Tibial nerve (tissue), 4 donors: ENCODE results near the gene TUBGCP2. TPM values are rescaled to one million over a fixed set of nuclear protein-coding genes. Genes with fewer than 3 reads are reported as not detected.
"Not testable (repeated sequence)": the region's sequence is repeated elsewhere in the genome, so short reads cannot be mapped to it uniquely, and the experiment has no call there.

Experiments
- DNase-seq, 2 donors: peaks; one replicate each; pipeline ENCODE4 v3.0.0-alpha.2; 2019; ENCODE audit warnings: low spot score in 2 of 2
- H3K27ac ChIP-seq, 4 donors: fragments of 200-600 bp; sonication (generic) in 3 of 4; one replicate each; pipeline ENCODE4 v1.5.1; 2017 to 2019; ENCODE audit warnings: mild to moderate bottlenecking in 1 of 4
- H3K27me3 ChIP-seq, 2 donors: fragments of 200-600 bp; sonication (generic) in 1 of 2; one replicate each; pipeline versions ENCODE4 v1.5.1 to v1.6.0; 2017 to 2019
- H3K36me3 ChIP-seq, 3 donors: fragments of 200-600 bp; sonication (generic); one replicate each; pipeline ENCODE4 v1.5.1; 2018 to 2019
- H3K4me1 ChIP-seq, 4 donors: fragments of 200-600 bp; sonication (generic) in 3 of 4; one replicate each; pipeline ENCODE4 v1.5.1; 2017 to 2019
- H3K4me3 ChIP-seq, 4 donors: fragments of 200-600 bp; sonication (generic) in 3 of 4; one replicate each; pipeline ENCODE4 v1.5.1; 2017 to 2019; ENCODE audit warnings: mild to moderate bottlenecking in 1 of 4, moderate library complexity in 1 of 4
- H3K9me3 ChIP-seq, 4 donors: fragments of 200-600 bp; sonication (generic) in 3 of 4; one replicate each; pipeline ENCODE4 v1.5.1; 2017 to 2019
- EP300 ChIP-seq, 2 donors: sonication (generic); formaldehyde crosslinking; IDR thresholded peaks; one replicate each; pipeline ENCODE4 v1.6.1; 2017; ENCODE audit warnings: antibody characterized with exemption in 2 of 2, mild to moderate bottlenecking in 1 of 2
- POLR2A ChIP-seq, 2 donors: fragments of 450-650 bp; IDR thresholded peaks; one replicate each; pipeline ENCODE4 v1.6.1; 2017; ENCODE audit warnings: antibody characterized with exemption in 2 of 2, mild to moderate bottlenecking in 2 of 2, moderate library complexity in 2 of 2
- WGBS, 2 donors: methylation state at CpG; one replicate each; pipeline ENCODE4 v1.1.5; 2018; 5-methylcytosine and 5-hydroxymethylcytosine counted together
- total RNA-seq, 4 donors: library from RNA; depleted of rRNA; stranded (reverse); fragments of >200 nt; gene quantifications; one replicate each; pipeline ENCODE4 v1.1.0, GENCODE V29; 2016
- TF ChIP-seq, protein P1 (sequence below), 5 experiments: fragments of 200-600 bp in 3 of 5; fragments of 450-650 bp in 2 of 5; sonication (generic) in 3 of 5; IDR thresholded peaks; one replicate each; pipeline ENCODE4 v1.5.1; 2016 to 2019; ENCODE audit warnings: antibody characterized with exemption in 5 of 5, mild to moderate bottlenecking in 3 of 5, moderate library complexity in 2 of 5

The TUBGCP2 gene
- total RNA-seq, 4 donors from 2014 or later = 35.8 to 73.5 (median 45.7) TPM

DNA sequence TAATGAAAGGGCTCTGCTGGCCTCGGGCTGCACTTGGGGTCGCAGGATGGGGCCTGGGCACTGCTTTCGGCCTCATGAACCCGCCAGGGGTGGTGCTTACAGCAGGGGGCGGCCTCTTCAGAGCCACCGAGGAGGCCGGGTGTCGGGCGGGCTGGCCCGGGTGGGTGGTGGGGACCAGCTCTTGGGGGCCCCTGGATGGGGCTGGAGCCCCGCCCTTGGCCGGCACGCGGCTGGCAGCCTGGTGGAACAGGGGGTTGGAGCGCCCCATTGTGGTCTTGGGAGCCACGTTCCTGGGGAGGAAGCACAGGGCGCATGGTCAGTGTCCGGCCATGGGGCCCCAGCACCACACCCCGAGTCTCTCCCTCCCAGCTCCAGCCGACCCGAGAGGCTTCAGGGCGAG lies 40.8 kb downstream of the TUBGCP2 start:
- no peak for DNase-seq
- no peaks in the 10 kb centered on the region for H3K27me3 ChIP-seq
- TF ChIP-seq POLR2A (IDR thresholded peaks at IDR 0.05) (no peak), EP300 (IDR thresholded peaks at IDR 0.05) (no peak)
- TF ChIP-seq, protein P1, sequence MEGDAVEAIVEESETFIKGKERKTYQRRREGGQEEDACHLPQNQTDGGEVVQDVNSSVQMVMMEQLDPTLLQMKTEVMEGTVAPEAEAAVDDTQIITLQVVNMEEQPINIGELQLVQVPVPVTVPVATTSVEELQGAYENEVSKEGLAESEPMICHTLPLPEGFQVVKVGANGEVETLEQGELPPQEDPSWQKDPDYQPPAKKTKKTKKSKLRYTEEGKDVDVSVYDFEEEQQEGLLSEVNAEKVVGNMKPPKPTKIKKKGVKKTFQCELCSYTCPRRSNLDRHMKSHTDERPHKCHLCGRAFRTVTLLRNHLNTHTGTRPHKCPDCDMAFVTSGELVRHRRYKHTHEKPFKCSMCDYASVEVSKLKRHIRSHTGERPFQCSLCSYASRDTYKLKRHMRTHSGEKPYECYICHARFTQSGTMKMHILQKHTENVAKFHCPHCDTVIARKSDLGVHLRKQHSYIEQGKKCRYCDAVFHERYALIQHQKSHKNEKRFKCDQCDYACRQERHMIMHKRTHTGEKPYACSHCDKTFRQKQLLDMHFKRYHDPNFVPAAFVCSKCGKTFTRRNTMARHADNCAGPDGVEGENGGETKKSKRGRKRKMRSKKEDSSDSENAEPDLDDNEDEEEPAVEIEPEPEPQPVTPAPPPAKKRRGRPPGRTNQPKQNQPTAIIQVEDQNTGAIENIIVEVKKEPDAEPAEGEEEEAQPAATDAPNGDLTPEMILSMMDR (IDR thresholded peaks at IDR 0.05) = no peak
- H3K27ac ChIP-seq = no peak overlapping the region
- H3K4me3 ChIP-seq = no peak overlapping the region
- peaks cover 0 to 7% (median 3%) of the 10 kb centered on the region in 4 donors for H3K4me1 ChIP-seq
- WGBS, 2 donors = 80 to 82% methylated on average over 6 to 20 of the region's 22 CpGs
- no peaks in the 10 kb centered on the region for H3K9me3 ChIP-seq
- H3K36me3 ChIP-seq = peaks cover 0 to 63% (median 0%) of the 10 kb centered on the region in 3 donors

DNA sequence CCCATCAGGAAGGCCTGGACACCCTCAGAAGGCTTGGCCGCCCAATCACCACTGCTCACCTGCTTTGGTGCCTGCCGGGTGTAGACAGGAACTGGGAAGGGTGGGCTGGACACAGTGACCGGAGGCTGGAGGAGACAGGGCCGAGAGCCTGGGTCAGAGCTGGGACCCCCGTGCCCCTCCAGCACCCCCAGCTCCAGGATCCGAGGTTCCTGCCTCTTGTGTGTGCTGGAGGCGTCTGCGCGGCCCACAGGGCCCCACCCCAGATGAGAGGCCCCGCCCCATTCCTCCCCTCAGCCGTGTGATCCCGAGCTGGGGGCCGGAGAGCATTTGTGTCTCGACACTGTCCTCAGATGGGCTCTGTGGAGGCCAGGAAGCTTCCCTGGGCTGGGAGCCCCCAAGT lies 41.4 kb downstream of the TUBGCP2 start:
- Histone ChIP-seq H3K27me3 (no peaks in the 10 kb centered on the region), H3K27ac (no peak overlapping the region), H3K4me1 (peaks cover 0 to 12% (median 5%) of the 10 kb centered on the region in 4 donors), H3K9me3 (no peaks in the 10 kb centered on the region), H3K4me3 (no peak overlapping the region), H3K36me3 (peaks cover 0 to 58% (median 0%) of the 10 kb centered on the region in 3 donors)
- TF ChIP-seq, protein P1 (IDR thresholded peaks at IDR 0.05) = no peak
- TF ChIP-seq EP300 (IDR thresholded peaks at IDR 0.05) = no peak
- TF ChIP-seq POLR2A (IDR thresholded peaks at IDR 0.05) = no peak
- no peak for DNase-seq
- WGBS, 2 donors = 72 to 79% methylated on average over 8 to 14 of the region's 14 CpGs

DNA sequence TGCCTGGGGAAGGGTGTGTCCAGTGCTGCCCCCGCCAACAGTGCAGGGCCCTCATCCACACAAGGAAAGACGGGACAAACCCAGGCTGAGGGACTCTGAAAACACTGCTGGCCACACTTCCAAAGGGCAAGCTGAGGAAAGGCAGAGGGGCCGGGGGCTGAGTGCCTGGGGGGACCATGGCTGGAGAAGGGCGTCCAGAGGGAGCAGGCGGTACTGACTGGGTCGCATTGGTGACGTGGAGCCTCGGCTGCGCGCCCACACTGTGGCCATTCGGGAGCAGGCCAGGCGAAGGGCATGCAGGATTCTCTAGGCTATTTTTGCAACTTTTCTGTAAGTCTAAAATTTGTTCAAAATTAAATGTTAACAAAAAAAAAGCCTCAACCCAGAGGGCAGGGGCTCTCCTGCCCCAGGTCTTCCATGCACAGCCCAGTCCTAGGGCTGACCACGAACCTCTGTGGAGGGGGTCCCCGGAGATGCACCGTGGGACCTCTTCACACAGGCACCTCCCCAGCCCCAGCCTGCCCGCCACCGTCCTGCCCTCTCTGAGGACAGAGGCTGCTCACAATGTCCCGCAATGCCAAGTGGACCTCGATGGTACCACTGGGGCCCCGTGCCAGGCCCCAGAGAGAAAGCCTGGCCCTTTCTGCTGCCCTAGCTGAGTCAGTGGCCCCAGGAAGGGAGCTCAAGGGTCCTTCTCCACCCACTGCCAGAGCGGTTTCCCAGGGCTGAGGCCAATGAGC lies 42.4 kb downstream of the TUBGCP2 start:
- peaks cover 0 to 18% (median 8%) of the 10 kb centered on the region in 4 donors for H3K4me1 ChIP-seq
- H3K4me3 ChIP-seq = no peak overlapping the region
- no peaks in the 10 kb centered on the region for H3K9me3 ChIP-seq
- 82 to 85% methylated on average over 17 to 21 of the region's 21 CpGs for WGBS, 2 donors
- peaks cover 0 to 47% (median 0%) of the 10 kb centered on the region in 3 donors for H3K36me3 ChIP-seq
- no peaks in the 10 kb centered on the region for H3K27me3 ChIP-seq
- DNase-seq = no peak
- H3K27ac ChIP-seq = no peak overlapping the region
- no peak for TF ChIP-seq EP300 (IDR thresholded peaks at IDR 0.05)
- no peak for TF ChIP-seq POLR2A (IDR thresholded peaks at IDR 0.05)
- TF ChIP-seq, protein P1 (IDR thresholded peaks at IDR 0.05) = no peak

DNA sequence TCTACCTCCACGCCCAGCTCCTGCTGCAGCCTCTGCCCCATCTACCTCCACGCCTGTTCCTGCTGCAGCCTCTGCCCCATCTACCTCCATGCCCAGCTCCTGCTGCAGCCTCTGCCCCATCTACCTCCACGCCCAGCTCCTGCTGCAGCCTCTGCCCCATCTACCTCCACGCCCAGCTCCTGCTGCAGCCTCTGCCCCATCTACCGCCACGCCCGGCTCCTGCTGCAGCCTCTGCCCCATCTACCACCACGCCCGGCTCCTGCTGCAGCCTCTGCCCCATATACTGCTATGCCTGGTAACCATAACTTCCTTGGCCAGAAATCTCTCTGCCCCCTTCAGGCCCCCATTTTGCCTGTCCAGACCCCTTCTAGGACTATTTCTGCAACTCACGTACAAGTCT lies 43.6 kb downstream of the TUBGCP2 start:
- H3K4me1 ChIP-seq = peaks cover 0 to 30% (median 16%) of the 10 kb centered on the region in 4 donors
- not testable (repeated sequence) for H3K27me3 ChIP-seq, DNase-seq, H3K4me3 ChIP-seq, H3K9me3 ChIP-seq, H3K27ac ChIP-seq
- peaks cover 0 to 36% (median 0%) of the 10 kb centered on the region in 3 donors for H3K36me3 ChIP-seq
- WGBS, 2 donors = 79 to 84% methylated on average over 9 to 10 of the region's 10 CpGs

DNA sequence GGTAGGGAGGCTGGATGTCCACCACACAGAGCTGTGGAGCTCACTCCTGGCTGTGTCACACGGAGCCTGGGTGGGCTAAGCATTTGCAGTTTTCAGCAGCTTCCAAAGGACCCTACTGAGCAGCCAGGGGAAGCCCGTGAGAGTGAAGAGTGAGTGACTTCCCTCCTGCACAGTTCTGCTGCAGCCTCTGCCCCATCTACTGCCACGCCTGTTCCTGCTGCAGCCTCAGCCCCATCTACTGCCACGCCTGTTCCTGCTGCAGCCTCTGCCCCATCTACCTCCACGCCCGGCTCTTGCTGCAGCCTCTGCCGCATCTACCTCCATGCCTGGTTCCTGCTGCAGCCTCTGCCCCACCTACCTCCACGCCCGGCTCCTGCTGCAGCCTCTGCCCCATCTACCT lies 44.2 kb downstream of the TUBGCP2 start:
- DNase-seq = no peak
- Histone ChIP-seq H3K27me3 (no peaks in the 10 kb centered on the region), H3K9me3 (no peaks in the 10 kb centered on the region), H3K4me3 (no peak overlapping the region), H3K36me3 (peaks cover 0 to 30% (median 0%) of the 10 kb centered on the region in 3 donors), H3K27ac (no peak overlapping the region), H3K4me1 (peaks cover 0 to 36% (median 22%) of the 10 kb centered on the region in 4 donors)
- TF ChIP-seq EP300 (IDR thresholded peaks at IDR 0.05) (no peak), POLR2A (IDR thresholded peaks at IDR 0.05) (no peak)
- TF ChIP-seq, protein P1 (IDR thresholded peaks at IDR 0.05) = no peak
- WGBS, 2 donors = 74 to 75% methylated on average over 9 of the region's 9 CpGs
